HG02840 (cell line): ENCODE measurements around the gene EYS.

ENCODE experiments used
- ATAC-seq: cut with Tn5 transposase; IDR thresholded peaks from one replicate; pipeline ENCODE4 v1.9.1; 2021; ENCODE audit warnings: mild to moderate bottlenecking, moderate library complexity, moderate number of reproducible peaks; ENCODE audit not compliant: unreplicated experiment, low FRiP score

EYS gene

GRCh38 chr6:63677282-63677681, 2029.7 kb downstream of the EYS start:
- ATAC-seq: no peak

- no peak for ATAC-seq
Measured at GRCh38 chr6:63676412-63677114, 2030.5 kb downstream of the EYS start.

GRCh38 chr6:63675138-63675537, 2031.9 kb downstream of the EYS start:
- no peak for ATAC-seq

GRCh38 chr6:63674635-63675034, 2032.4 kb downstream of the EYS start:
- ATAC-seq: no peak

GRCh38 chr6:63673692-63674091, 2033.3 kb downstream of the EYS start:
- ATAC-seq: no peak

- no peak for ATAC-seq
Measured at GRCh38 chr6:63672582-63673129, 2034.4 kb downstream of the EYS start.

- ATAC-seq: no peak
Measured at GRCh38 chr6:63671098-63671754, 2035.8 kb downstream of the EYS start.
